GM21737 (cell line): ENCODE measurements around the gene UCKL1.
"Not testable (repeated sequence)": the region's sequence is repeated elsewhere in the genome, so short reads cannot be mapped to it uniquely, and the experiment has no call there.

Experiments used
- ATAC-seq: cut with Tn5 transposase; IDR thresholded peaks from one replicate; pipeline ENCODE4 v1.9.1; 2021; ENCODE audit warnings: mild to moderate bottlenecking, moderate library complexity; ENCODE audit not compliant: unreplicated experiment

Gene UCKL1

GRCh38 chr20:63960654-63961621 is 4.7 kb upstream of the UCKL1 start:
- not testable (repeated sequence) for ATAC-seq

- no peak for ATAC-seq
These were observed 3.5 kb upstream of the UCKL1 start for GRCh38 chr20:63959699-63960075.

GRCh38 chr20:63958964-63959698 is 2.9 kb upstream of the UCKL1 start:
- ATAC-seq: no peak

GRCh38 chr20:63958471-63958870 is 2.3 kb upstream of the UCKL1 start:
- no peak for ATAC-seq

- no peak for ATAC-seq
These were observed 1.6 kb upstream of the UCKL1 start for GRCh38 chr20:63957690-63958441.

GRCh38 chr20:63957004-63957689 is 931 bp upstream of the UCKL1 start:
- ATAC-seq: peak; percentile 24

GRCh38 chr20:63956664-63957003 is 418 bp upstream of the UCKL1 start:
- peak; percentile 5 for ATAC-seq

GRCh38 chr20:63955281-63955826 is 862 bp downstream of the UCKL1 start:
- ATAC-seq: peak; percentile 23

GRCh38 chr20:63953764-63954429 is 2.3 kb downstream of the UCKL1 start:
- ATAC-seq: no peak

- no peak for ATAC-seq
These were observed 3.4 kb downstream of the UCKL1 start for GRCh38 chr20:63952769-63953168.

GRCh38 chr20:63952210-63952535 is 4.0 kb downstream of the UCKL1 start:
- ATAC-seq: no peak

- ATAC-seq: no peak
These were observed 4.6 kb downstream of the UCKL1 start for GRCh38 chr20:63951398-63952209.

GRCh38 chr20:63950701-63951397 is 5.4 kb downstream of the UCKL1 start:
- no peak for ATAC-seq

GRCh38 chr20:63947638-63948456 is 8.4 kb downstream of the UCKL1 start:
- ATAC-seq: no peak

GRCh38 chr20:63946986-63947637 is 9.1 kb downstream of the UCKL1 start:
- ATAC-seq: no peak

GRCh38 chr20:63945921-63946920 is 10.0 kb downstream of the UCKL1 start:
- ATAC-seq: no peak
